H1 (cell line): ENCODE measurements around the gene SPAG5. TPM values are rescaled to one million over a fixed set of nuclear protein-coding genes. Genes with fewer than 3 reads are reported as not detected.
A peak's percentile ranks its signal among the peaks of the same experiment; 100 is the strongest.

Experiments used
- CTCF ChIA-PET: fragments of 300-600 bp; sonication (Branson Sonifier 250); formaldehyde crosslinking; loops from one replicate; lab custom pipeline; 2021; ENCODE audit not compliant: partially characterized antibody; lab: Charles Lee
- POLR2A ChIA-PET: fragments of 300-600 bp; sonication (Branson Sonifier 250); formaldehyde crosslinking; loops from one replicate; lab custom pipeline; 2021; ENCODE audit warnings: inconsistent platforms; ENCODE audit not compliant: partially characterized antibody; lab: Charles Lee
- DNase-seq, 2 experiments: peaks; one replicate each; pipeline versions ENCODE4 v3.0.0 to v3.0.0-alpha.2; 2010 to 2022; ENCODE audit warnings: low spot score in 2 of 2, low read depth in 1 of 2, mixed read lengths in 1 of 2
- FAIRE-seq: peaks from 2 replicates; lab custom pipeline; 2011; peaks lifted over from hg19 to GRCh38; lab: Jason Lieb, UNC
- H2AFZ ChIP-seq: 2 replicates; pipeline ENCODE4 v1.8.1; 2012; ENCODE audit warnings: low read length, inconsistent platforms
- H2AK5ac ChIP-seq: 2 replicates; pipeline ENCODE4 v1.6.1; 2013; ENCODE audit warnings: low read depth, low read length
- H2BK120ac ChIP-seq: replicated peaks from 2 replicates; pipeline ENCODE3; 2013; ENCODE audit warnings: low read depth, low read length, inconsistent platforms
- H2BK12ac ChIP-seq: 2 replicates; pipeline ENCODE4 v1.6.1; 2013; ENCODE audit warnings: low read depth, low read length
- H2BK15ac ChIP-seq: 2 replicates; pipeline ENCODE4 v1.6.1; 2013; ENCODE audit warnings: low read length
- H2BK20ac ChIP-seq: 2 replicates; pipeline ENCODE4 v1.6.1; 2013; ENCODE audit warnings: low read length
- H2BK5ac ChIP-seq: 2 replicates; pipeline ENCODE4 v1.6.1; 2013; ENCODE audit warnings: low read depth, low read length
- H3K14ac ChIP-seq: 2 replicates; pipeline ENCODE4 v1.6.1; 2013; ENCODE audit warnings: inconsistent platforms; ENCODE audit not compliant: insufficient read length
- H3K18ac ChIP-seq: 2 replicates; pipeline ENCODE4 v1.6.1; 2013; ENCODE audit warnings: low read length; ENCODE audit errors: extremely low read depth
- H3K23ac ChIP-seq: 2 replicates; pipeline ENCODE4 v1.6.1; 2013; ENCODE audit warnings: inconsistent platforms; ENCODE audit not compliant: insufficient read length
- H3K23me2 ChIP-seq: 2 replicates; pipeline ENCODE4 v1.6.1; 2013; ENCODE audit warnings: low read depth, low read length
- H3K27ac ChIP-seq: 2 replicates; pipeline ENCODE4 v1.6.1; 2011; ENCODE audit warnings: low read depth, low read length, inconsistent platforms
- H3K27me3 ChIP-seq, 4 experiments: replicated peaks in 1 of 4; 1 replicate in 1 of 4; 2 replicates in 3 of 4; pipeline versions ENCODE4 v1.6.1 to v1.8.1; 2011 to 2013; ENCODE audit warnings: low read length in 3 of 4, mild to moderate bottlenecking in 3 of 4, inconsistent platforms in 2 of 4, mixed read lengths in 2 of 4, moderate library complexity in 1 of 4; ENCODE audit not compliant: control insufficient read depth in 3 of 4, insufficient read depth in 3 of 4; ENCODE audit errors: extremely low read depth in 1 of 4
- H3K36me3 ChIP-seq, 4 experiments: 2 replicates each; pipeline versions ENCODE4 v1.6.1 to v1.8.1; 2011 to 2013; ENCODE audit warnings: mild to moderate bottlenecking in 4 of 4, low read length in 3 of 4, moderate library complexity in 2 of 4, control low read depth in 1 of 4, inconsistent platforms in 1 of 4; ENCODE audit not compliant: insufficient read depth in 4 of 4, control insufficient read depth in 2 of 4
- H3K4ac ChIP-seq: replicated peaks from 2 replicates; pipeline ENCODE3; 2013; ENCODE audit warnings: low read length, low read depth, mixed read lengths, inconsistent platforms; ENCODE audit not compliant: insufficient read length
- H3K4me1 ChIP-seq, 4 experiments: replicated peaks in 1 of 4; 1 replicate in 1 of 4; 2 replicates in 3 of 4; pipeline versions ENCODE4 v1.6.1 to v1.8.1; 2011 to 2013; ENCODE audit warnings: low read length in 3 of 4, inconsistent platforms in 2 of 4, mixed read lengths in 1 of 4; ENCODE audit not compliant: insufficient read depth in 4 of 4, control insufficient read depth in 3 of 4
- H3K4me2 ChIP-seq, 2 experiments: 2 replicates each; pipeline versions ENCODE4 v1.6.1 to v1.8.1; 2011 to 2013; ENCODE audit warnings: low read depth in 2 of 2, low read length in 2 of 2, control low read depth in 1 of 2, inconsistent platforms in 1 of 2, mild to moderate bottlenecking in 1 of 2; ENCODE audit not compliant: insufficient read depth in 1 of 2
- H3K4me3 ChIP-seq, 4 experiments: fragments of 200-600, 300-600 bp in 1 of 4; sonication (generic), shearing (Covaris generic), sonication (Bioruptor Twin) in 1 of 4; 2 replicates each; pipeline versions ENCODE4 v1.5.1 to v1.8.1; 2011 to 2016; ENCODE audit warnings: low read length in 4 of 4, low read depth in 3 of 4, control low read depth in 2 of 4, inconsistent platforms in 2 of 4, mild to moderate bottlenecking in 2 of 4, mixed read lengths in 1 of 4, moderate library complexity in 1 of 4; ENCODE audit not compliant: insufficient read depth in 2 of 4; ENCODE audit errors: extremely low read depth in 1 of 4
- H3K56ac ChIP-seq: replicated peaks from 2 replicates; pipeline ENCODE3; 2013; ENCODE audit warnings: low read depth, mild to moderate bottlenecking, mixed read lengths, low read length, inconsistent platforms; ENCODE audit not compliant: insufficient read length
- H3K79me1 ChIP-seq: 2 replicates; pipeline ENCODE4 v1.6.1; 2013; ENCODE audit warnings: low read depth, low read length, control low read depth
- H3K79me2 ChIP-seq, 2 experiments: 2 replicates each; pipeline versions ENCODE4 v1.6.1 to v1.8.1; 2012 to 2013; ENCODE audit warnings: low read length in 2 of 2, mild to moderate bottlenecking in 2 of 2, inconsistent platforms in 1 of 2; ENCODE audit not compliant: insufficient read depth in 2 of 2, control insufficient read depth in 1 of 2
- H3K9ac ChIP-seq, 4 experiments: replicated peaks in 1 of 4; 1 replicate in 1 of 4; 2 replicates in 3 of 4; pipeline versions ENCODE4 v1.6.1 to v1.8.1; 2011 to 2013; ENCODE audit warnings: low read depth in 3 of 4, low read length in 3 of 4, control low read depth in 2 of 4, mild to moderate bottlenecking in 2 of 4, moderate library complexity in 2 of 4, inconsistent platforms in 1 of 4; ENCODE audit errors: extremely low read depth in 1 of 4
- H3K9me3 ChIP-seq, 2 experiments: 2 replicates each; pipeline versions ENCODE4 v1.6.1 to v1.8.1; 2012 to 2013; ENCODE audit warnings: mild to moderate bottlenecking in 2 of 2, moderate library complexity in 2 of 2, control low read depth in 1 of 2, inconsistent platforms in 1 of 2, low read depth in 1 of 2, low read length in 1 of 2, mixed read lengths in 1 of 2; ENCODE audit not compliant: insufficient read depth in 2 of 2
- H4K20me1 ChIP-seq, 2 experiments: replicated peaks in 1 of 2; 2 replicates each; pipeline versions ENCODE3 to v1.8.1; 2011 to 2013; ENCODE audit warnings: inconsistent platforms in 2 of 2, low read length in 2 of 2, mild to moderate bottlenecking in 1 of 2; ENCODE audit not compliant: insufficient read depth in 2 of 2, control insufficient read depth in 1 of 2
- H4K5ac ChIP-seq: 2 replicates; pipeline ENCODE4 v1.6.1; 2013; ENCODE audit warnings: low read length, low read depth, mixed read lengths, inconsistent platforms; ENCODE audit not compliant: insufficient read length
- H4K8ac ChIP-seq: 2 replicates; pipeline ENCODE4 v1.8.0; 2013; ENCODE audit warnings: mild to moderate bottlenecking, moderate library complexity, low read length, inconsistent platforms; ENCODE audit not compliant: insufficient read depth; ENCODE audit errors: extremely low read depth
- H4K91ac ChIP-seq: replicated peaks from 2 replicates; pipeline ENCODE3; 2013; ENCODE audit warnings: low read length, mixed read lengths, inconsistent platforms; ENCODE audit not compliant: insufficient read length
- ASH2L ChIP-seq: fragments of 200-600, 300-600 bp; sonication (generic); IDR thresholded peaks from one replicate; pipeline ENCODE4 v1.7.1; 2017; ENCODE audit warnings: low read length
- ATF2 ChIP-seq: IDR thresholded peaks from 2 replicates; pipeline ENCODE4 v1.6.1; 2012; ENCODE audit warnings: low read length, inconsistent platforms
- CHD2 ChIP-seq: IDR thresholded peaks from 2 replicates; pipeline ENCODE4 v1.6.1; 2012; ENCODE audit warnings: low read length, improper control_type of control experiment
- EP300 ChIP-seq, 2 experiments: IDR thresholded peaks; 1 replicate in 1 of 2; 2 replicates in 1 of 2; pipeline ENCODE4 v1.6.1; 2011 to 2012; ENCODE audit warnings: low read depth in 2 of 2, low read length in 2 of 2, mild to moderate bottlenecking in 2 of 2, borderline replicate concordance in 1 of 2, inconsistent platforms in 1 of 2, moderate library complexity in 1 of 2
- EZH2 ChIP-seq: fragments of 200-600 bp; sonication (generic); IDR thresholded peaks from 2 replicates; pipeline ENCODE4 v1.7.1; 2012; ENCODE audit warnings: low read depth, mild to moderate bottlenecking, moderate library complexity, low read length, inconsistent platforms; ENCODE audit not compliant: severe bottlenecking
- FOSL1 ChIP-seq: IDR thresholded peaks from 2 replicates; pipeline ENCODE4 v1.6.1; 2011; ENCODE audit warnings: mild to moderate bottlenecking, low read depth, low read length, moderate library complexity; ENCODE audit not compliant: insufficient read depth
- HDAC2 ChIP-seq, 2 experiments: fragments of 300-600 bp in 1 of 2; sonication (generic) in 1 of 2; IDR thresholded peaks; 2 replicates each; pipeline ENCODE4 v1.6.1; 2011 to 2012; ENCODE audit warnings: low read depth in 2 of 2, low read length in 2 of 2, mild to moderate bottlenecking in 2 of 2, moderate library complexity in 2 of 2, borderline replicate concordance in 1 of 2, inconsistent platforms in 1 of 2
- POLR2AphosphoS5 ChIP-seq: IDR thresholded peaks from 2 replicates; pipeline ENCODE4 v1.6.1; 2011; ENCODE audit warnings: low read depth, low read length
- ZNF274 ChIP-seq: IDR thresholded peaks from 2 replicates; pipeline ENCODE4 v1.7.0; 2012; ENCODE audit warnings: low read length, borderline replicate concordance; ENCODE audit errors: extremely low read depth
- WGBS, 2 experiments: shearing (Covaris generic) in 1 of 2; methylation state at CpG; one replicate each; pipeline versions ENCODE4 v1.1.6 to v1.1.7; 2013 to 2015; ENCODE audit warnings: low lambda C conversion rate in 2 of 2, mixed read lengths in 2 of 2, inconsistent platforms in 1 of 2, low coverage in 1 of 2, missing lambda C conversion rate in 1 of 2; ENCODE audit not compliant: insufficient replicate concordance in 2 of 2, insufficient coverage in 1 of 2, insufficient read length in 1 of 2; ENCODE audit errors: extremely low coverage in 1 of 2, missing lambda C conversion rate in 1 of 2; 5-methylcytosine and 5-hydroxymethylcytosine counted together
- polyA plus RNA-seq, 7 experiments: library from polyadenylated mRNA; depleted of rRNA in 3 of 7; stranded (reverse) in 5 of 7; unstranded in 2 of 7; fragments of >200 nt in 5 of 7; fragments of 200-250 nt in 2 of 7; gene quantifications; 1 replicate in 5 of 7; 2 replicates in 1 of 7; 4 replicates in 1 of 7; pipeline versions ENCODE4 v1.2.1 to v1.2.3, GENCODE V29; 2011 to 2013; ENCODE audit warnings: missing spikeins in 2 of 7, mixed read lengths in 2 of 7
- total RNA-seq: library from RNA; stranded (reverse); fragmentation: NEBNext Ultra II Directional; extraction: Animal tissue kit (Norgen Biotek cat#: 25700); gene quantifications from 2 replicates; pipeline ENCODE4 v1.2.1, GENCODE V29; 2021

SPAG5 gene
- total and polyA plus RNA-seq, 2 of the 8 experiments (the other 6 are each of a cell fraction or from before 2014, with no cell fraction given): 57.1 to 129 TPM

- Histone ChIP-seq H2AFZ (no peak overlapping the region), H2AK5ac (no peak overlapping the region), H3K4ac (no peak overlapping the region), H3K79me1 (no peaks in the 10 kb centered on the region), H3K79me2 (peaks cover 0 to 16% of the 10 kb centered on the region in 2 experiments; a peak in 2 of 4 replicates), H3K4me1 (peaks cover 2 to 9% (median 6%) of the 10 kb centered on the region in 4 experiments; a peak in 6 of 7 replicates), H3K27ac (no peak overlapping the region), H3K18ac (no peak overlapping the region), H2BK5ac (no peak overlapping the region; the same call in 1 of the 2 replicates), H3K9me3 (no peaks in the 10 kb centered on the region), H3K9ac (no peak overlapping the region), H3K14ac (no peak overlapping the region), H2BK15ac (no peak overlapping the region), H4K91ac (no peak overlapping the region), H3K23ac (no peak overlapping the region), H2BK20ac (no peak overlapping the region), H3K4me3 (peak overlapping the region in 1 of 4 experiments; percentile 88; a peak in 3 of 8 replicates), H4K20me1 (peaks cover 3 to 4% of the 10 kb centered on the region in 2 experiments), H3K56ac (no peak overlapping the region), H4K8ac (no peak overlapping the region; the same call in 1 of the 2 replicates), H2BK120ac (no peak overlapping the region), H3K36me3 (peaks cover 0 to 6% (median under 1%) of the 10 kb centered on the region in 4 experiments; a peak in 4 of 8 replicates), H4K5ac (no peak overlapping the region), H2BK12ac (no peak overlapping the region), H3K27me3 (peaks cover 0 to 8% (median 4%) of the 10 kb centered on the region in 4 experiments; a peak in 4 of 7 replicates), H3K4me2 (peak overlapping the region; percentile 66 to 88; a peak in 2 of 4 replicates), H3K23me2 (peaks cover 6% of the 10 kb centered on the region)
- DNase-seq: no peak
- 75% methylated on average over 5 of the region's 5 CpGs; no CpG with 5 or more reads in 1 of the 2 experiments for WGBS, 2 experiments
- POLR2A ChIA-PET: interaction anchor here (1.3 to 4.8 kb wide), 4 partner anchors 12 to 149 kb away, joined by 3 to 23 read pairs (median 6); partner anchors contain the start of genes SPAG5 and UNC119
- CTCF ChIA-PET: interaction anchor here (0.7 to 6.0 kb wide), 7 partner anchors 15 to 143 kb away, joined by 3 to 58 read pairs (median 4); partner anchors contain the start of gene SPAG5
- no peak for FAIRE-seq
- TF ChIP-seq HDAC2 (IDR thresholded peaks at IDR 0.05; ENCODE audit: borderline replicate concordance in 1 of 2, low read depth in 2 of 2, low read length in 2 of 2) (no peak), FOSL1 (no peak), CHD2 (no peak), EP300 (IDR thresholded peaks at IDR 0.05; ENCODE audit: borderline replicate concordance in 1 of 2, low read depth in 2 of 2, low read length in 2 of 2) (no peak), ATF2 (no peak), ASH2L (no peak), POLR2AphosphoS5 (no peak), EZH2 (no peak), ZNF274 (no peak)
Measured at GRCh38 chr17:28572259-28573039, 26.4 kb downstream of the SPAG5 start.
